Subcutaneous abdominal adipose tissue (tissue), 5 donors: Measurements from ENCODE around the gene MSH2.
"Not testable (repeated sequence)": the region's sequence is repeated elsewhere in the genome, so short reads cannot be mapped to it uniquely, and the experiment has no call there.

Experiments used
- H3K27ac ChIP-seq: one replicate; pipeline ENCODE4 v1.7.0; 2013; ENCODE audit warnings: low read depth, mild to moderate bottlenecking, inconsistent platforms, low read length, moderate library complexity
- H3K27me3 ChIP-seq, 5 donors: one replicate each; pipeline ENCODE4 v1.7.0; 2013; ENCODE audit warnings: low read length in 5 of 5, inconsistent platforms in 1 of 5; ENCODE audit not compliant: control insufficient read depth in 5 of 5, insufficient read depth in 4 of 5
- H3K36me3 ChIP-seq, 5 donors: one replicate each; pipeline ENCODE4 v1.7.0; 2013; ENCODE audit warnings: low read length in 5 of 5; ENCODE audit not compliant: control insufficient read depth in 5 of 5, insufficient read depth in 5 of 5
- H3K4me1 ChIP-seq, 5 donors: one replicate each; pipeline ENCODE4 v1.7.0; 2013; ENCODE audit warnings: low read length in 5 of 5, mild to moderate bottlenecking in 3 of 5, moderate library complexity in 1 of 5; ENCODE audit not compliant: control insufficient read depth in 5 of 5, insufficient read depth in 5 of 5
- H3K4me3 ChIP-seq, 5 donors: one replicate each; pipeline ENCODE4 v1.7.0; 2013; ENCODE audit warnings: low read length in 5 of 5, low read depth in 1 of 5
- H3K9ac ChIP-seq, 5 donors: one replicate each; pipeline ENCODE4 v1.7.0; 2013; ENCODE audit warnings: low read length in 5 of 5, mild to moderate bottlenecking in 4 of 5, moderate library complexity in 3 of 5
- H3K9me3 ChIP-seq, 5 donors: one replicate each; pipeline ENCODE4 v1.7.0; 2013; ENCODE audit warnings: low read length in 5 of 5; ENCODE audit not compliant: control insufficient read depth in 5 of 5
- donor health status: healthy.
- donor health status: healthy.
- donor health status: healthy.
- donor health status: healthy.
- donor health status: healthy.

MSH2 gene

DNA sequence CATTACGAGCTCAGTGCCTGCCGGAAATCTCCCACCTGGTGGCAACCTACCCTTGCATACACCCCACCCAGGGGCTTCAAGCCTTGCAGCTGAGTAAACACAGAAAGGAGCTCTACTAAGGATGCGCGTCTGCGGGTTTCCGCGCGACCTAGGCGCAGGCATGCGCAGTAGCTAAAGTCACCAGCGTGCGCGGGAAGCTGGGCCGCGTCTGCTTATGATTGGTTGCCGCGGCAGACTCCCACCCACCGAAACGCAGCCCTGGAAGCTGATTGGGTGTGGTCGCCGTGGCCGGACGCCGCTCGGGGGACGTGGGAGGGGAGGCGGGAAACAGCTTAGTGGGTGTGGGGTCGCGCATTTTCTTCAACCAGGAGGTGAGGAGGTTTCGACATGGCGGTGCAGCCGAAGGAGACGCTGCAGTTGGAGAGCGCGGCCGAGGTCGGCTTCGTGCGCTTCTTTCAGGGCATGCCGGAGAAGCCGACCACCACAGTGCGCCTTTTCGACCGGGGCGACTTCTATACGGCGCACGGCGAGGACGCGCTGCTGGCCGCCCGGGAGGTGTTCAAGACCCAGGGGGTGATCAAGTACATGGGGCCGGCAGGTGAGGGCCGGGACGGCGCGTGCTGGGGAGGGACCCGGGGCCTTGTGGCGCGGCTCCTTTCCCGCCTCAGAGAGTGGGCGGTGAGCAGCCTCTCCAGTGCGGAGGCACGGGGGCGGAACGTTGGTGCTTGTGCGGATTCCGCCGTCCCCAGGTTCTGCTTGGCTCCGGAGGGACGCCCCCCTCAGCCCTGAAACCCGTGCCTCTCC, at the start of gene MSH2:
TSS of gene MSH2 (plus strand) at position 352 of the 804 bp plus-strand sequence. CDS start at position 388, 36 bp downstream.
- Histone ChIP-seq H3K4me1 (peaks cover 2 to 24% (median 23%) of the 10 kb centered on the region in 5 donors), H3K4me3 (peak within 1 kb of the TSS; percentile 89 to 99 (median 98)), H3K36me3 (no peaks in the 10 kb centered on the region), H3K27me3 (no peaks in the 10 kb centered on the region), H3K9ac (peak within 1 kb of the TSS in 4 of 5 donors; percentile 66 to 87 (median 82)), H3K9me3 (no peaks in the 10 kb centered on the region), H3K27ac (peak within 1 kb of the TSS; percentile 46)

DNA sequence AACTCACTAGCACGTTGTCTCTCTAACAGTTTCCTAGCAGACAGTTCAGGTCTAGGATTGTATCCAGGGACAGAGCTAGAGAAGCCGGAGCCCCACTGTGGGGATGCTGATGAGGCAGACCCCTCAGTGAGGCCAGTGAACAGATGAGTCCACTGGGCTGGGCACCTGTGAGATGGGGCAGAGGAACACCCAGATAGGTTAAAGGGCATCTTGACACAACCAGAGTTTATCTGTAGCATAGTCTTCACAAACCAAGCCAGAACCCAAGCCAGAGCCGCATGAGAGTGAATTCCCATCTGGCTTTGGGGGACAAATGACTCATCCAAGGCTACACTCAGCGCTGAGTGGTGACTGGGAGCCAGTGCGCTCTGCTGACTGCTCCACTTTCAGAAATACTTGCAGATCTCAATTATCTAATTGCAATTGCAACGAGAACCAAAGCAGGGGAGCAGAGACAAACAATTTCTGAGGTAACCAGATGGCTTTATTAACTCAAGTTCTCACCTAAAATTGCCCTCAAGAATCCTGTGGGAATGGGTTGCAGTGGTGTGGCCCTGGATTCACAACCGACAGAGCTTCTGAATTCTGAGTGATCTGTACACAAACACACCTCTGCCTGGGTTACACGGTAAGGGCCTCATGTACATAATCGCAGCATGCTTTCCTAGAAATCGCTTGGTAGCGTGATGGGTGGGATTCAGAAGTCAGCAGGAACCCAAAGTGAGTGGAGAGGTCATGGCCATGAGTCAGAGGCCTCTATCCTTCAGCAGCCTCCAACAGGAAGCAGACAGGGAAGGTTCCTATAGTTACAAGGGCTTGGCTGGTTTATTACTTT, 48.7 kb upstream of the MSH2 start:
- Histone ChIP-seq H3K27ac (no peak overlapping the region), H3K4me3 (no peak overlapping the region), H3K9ac (no peak overlapping the region), H3K36me3 (no peaks in the 10 kb centered on the region), H3K4me1 (no peaks in the 10 kb centered on the region), H3K27me3 (peaks cover 0 to 4% (median 0%) of the 10 kb centered on the region in 5 donors), H3K9me3 (no peaks in the 10 kb centered on the region)

DNA sequence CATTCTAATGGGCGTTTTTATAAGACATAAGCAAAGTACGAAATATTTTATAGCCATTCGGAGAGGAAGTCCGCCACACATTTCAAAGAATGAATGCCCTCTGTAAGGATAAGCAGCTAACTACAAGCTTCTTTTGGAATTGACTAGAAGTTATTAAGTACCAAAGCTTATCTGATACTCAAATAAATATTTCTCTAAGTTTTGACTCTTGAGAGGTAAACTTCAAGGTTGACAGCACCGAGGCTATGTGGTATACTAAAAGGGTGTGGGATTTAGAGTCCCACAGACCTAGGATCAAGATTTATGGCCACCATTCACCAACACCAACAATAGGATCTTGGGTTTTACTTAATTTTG, 48.1 kb upstream of the MSH2 start:
- H3K4me1 ChIP-seq: no peaks in the 10 kb centered on the region
- H3K9me3 ChIP-seq: no peaks in the 10 kb centered on the region
- no peak overlapping the region for H3K4me3 ChIP-seq
- peaks cover 0 to 4% (median 0%) of the 10 kb centered on the region in 5 donors for H3K27me3 ChIP-seq
- H3K27ac ChIP-seq: no peak overlapping the region
- no peak overlapping the region for H3K9ac ChIP-seq
- no peaks in the 10 kb centered on the region for H3K36me3 ChIP-seq

DNA sequence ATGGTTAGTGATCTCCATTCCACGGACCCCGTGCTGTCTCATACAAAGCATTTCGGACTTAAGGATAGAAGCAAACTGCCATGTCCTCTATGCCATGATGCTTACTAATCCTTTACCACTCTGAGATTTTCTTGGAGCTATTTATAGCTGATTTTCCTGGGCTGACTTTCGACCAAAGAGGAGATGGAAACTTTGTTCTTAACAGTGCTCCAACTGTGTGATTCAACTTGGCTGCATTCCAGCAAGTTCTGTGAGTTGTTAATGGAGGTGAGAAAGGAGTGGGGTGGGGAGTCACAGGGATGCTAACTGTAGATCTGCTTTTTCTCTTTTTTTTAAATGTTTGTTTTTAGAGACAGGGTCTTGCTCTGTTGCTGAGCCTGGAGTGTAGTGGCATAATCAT, 45.5 kb upstream of the MSH2 start:
- H3K36me3 ChIP-seq: no peaks in the 10 kb centered on the region
- H3K4me1 ChIP-seq: no peaks in the 10 kb centered on the region
- H3K27ac ChIP-seq: no peak overlapping the region
- H3K9me3 ChIP-seq: no peaks in the 10 kb centered on the region
- H3K27me3 ChIP-seq: peaks cover 0 to 4% (median 0%) of the 10 kb centered on the region in 5 donors
- H3K9ac ChIP-seq: no peak overlapping the region
- H3K4me3 ChIP-seq: no peak overlapping the region

DNA sequence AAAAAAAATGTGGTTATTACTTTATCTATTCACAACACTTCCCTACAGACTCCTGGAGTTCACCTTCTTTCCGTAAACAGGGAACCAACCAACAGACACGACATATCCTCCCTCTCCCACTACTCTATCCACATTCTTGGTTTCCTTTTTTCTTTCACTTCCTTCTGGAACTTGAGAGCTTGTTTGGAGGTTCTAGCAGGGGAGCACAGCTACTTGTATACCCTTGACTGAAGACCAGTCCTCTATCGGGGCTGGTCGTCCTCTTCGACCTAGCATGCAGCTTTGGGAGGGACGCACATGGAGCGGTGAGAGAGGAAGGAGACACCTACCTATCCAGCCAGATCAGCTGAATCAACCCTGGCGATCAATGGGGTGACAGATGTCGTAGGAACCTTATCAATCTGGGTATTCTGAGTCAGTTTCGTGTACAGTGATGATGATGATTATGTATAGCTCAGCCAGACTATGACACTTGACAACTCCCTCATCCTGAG, 43.5 kb upstream of the MSH2 start:
- no peaks in the 10 kb centered on the region for H3K4me1 ChIP-seq
- H3K9me3 ChIP-seq: no peaks in the 10 kb centered on the region
- no peak overlapping the region for H3K27ac ChIP-seq
- no peak overlapping the region for H3K4me3 ChIP-seq
- no peak overlapping the region for H3K9ac ChIP-seq
- no peaks in the 10 kb centered on the region for H3K36me3 ChIP-seq
- peaks cover 0 to 4% (median 0%) of the 10 kb centered on the region in 5 donors for H3K27me3 ChIP-seq

DNA sequence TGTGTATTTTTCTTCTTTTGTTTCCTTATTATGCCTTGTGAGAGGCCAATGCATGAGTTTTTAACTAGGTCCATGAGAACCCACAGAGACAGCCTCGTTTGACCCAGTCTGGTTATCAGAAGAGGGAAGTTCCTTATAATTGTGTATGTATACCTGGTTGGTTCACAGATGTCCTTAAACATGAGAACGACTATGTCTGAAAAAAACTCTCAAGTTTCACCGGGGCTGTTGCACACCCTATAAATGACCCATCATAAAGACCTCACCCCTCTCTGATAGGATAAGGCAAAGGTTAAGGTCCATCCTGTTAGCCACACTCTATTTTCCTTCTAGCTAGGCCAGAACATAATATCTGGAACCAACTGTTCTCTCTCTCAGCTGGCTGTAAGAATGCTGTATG, 42.7 kb upstream of the MSH2 start:
- Histone ChIP-seq H3K9ac (no peak overlapping the region), H3K27ac (no peak overlapping the region), H3K4me3 (no peak overlapping the region)

DNA sequence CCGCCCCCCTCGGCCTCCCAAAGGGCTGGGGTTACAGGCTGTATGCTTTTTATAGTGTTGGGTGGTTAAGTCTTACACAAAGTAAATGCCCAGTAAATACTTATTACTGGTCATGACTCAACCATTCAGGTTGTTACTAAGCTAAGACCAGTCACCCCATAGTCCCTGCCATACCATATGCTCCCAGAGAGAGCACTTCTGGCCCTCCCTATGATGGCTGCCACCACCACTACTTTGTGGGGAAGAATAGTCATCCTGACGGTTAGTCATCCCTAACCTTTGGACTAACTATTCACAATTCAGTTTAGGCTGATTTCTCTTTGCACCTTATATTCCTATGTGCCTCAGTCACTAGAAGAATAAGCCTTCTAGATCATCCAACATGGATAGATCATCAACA, 42.0 kb upstream of the MSH2 start:
- no peaks in the 10 kb centered on the region for H3K9me3 ChIP-seq
- no peak overlapping the region for H3K4me3 ChIP-seq
- no peak overlapping the region for H3K27ac ChIP-seq
- no peaks in the 10 kb centered on the region for H3K4me1 ChIP-seq
- H3K9ac ChIP-seq: no peak overlapping the region
- H3K27me3 ChIP-seq: peaks cover 0 to 4% (median 0%) of the 10 kb centered on the region in 5 donors
- H3K36me3 ChIP-seq: no peaks in the 10 kb centered on the region

More for the DNA sequence above, 42.7 kb upstream of the MSH2 start:
- Histone ChIP-seq H3K4me1 (no peaks in the 10 kb centered on the region), H3K9me3 (no peaks in the 10 kb centered on the region), H3K36me3 (no peaks in the 10 kb centered on the region), H3K27me3 (peaks cover 0 to 4% (median 0%) of the 10 kb centered on the region in 5 donors)

DNA sequence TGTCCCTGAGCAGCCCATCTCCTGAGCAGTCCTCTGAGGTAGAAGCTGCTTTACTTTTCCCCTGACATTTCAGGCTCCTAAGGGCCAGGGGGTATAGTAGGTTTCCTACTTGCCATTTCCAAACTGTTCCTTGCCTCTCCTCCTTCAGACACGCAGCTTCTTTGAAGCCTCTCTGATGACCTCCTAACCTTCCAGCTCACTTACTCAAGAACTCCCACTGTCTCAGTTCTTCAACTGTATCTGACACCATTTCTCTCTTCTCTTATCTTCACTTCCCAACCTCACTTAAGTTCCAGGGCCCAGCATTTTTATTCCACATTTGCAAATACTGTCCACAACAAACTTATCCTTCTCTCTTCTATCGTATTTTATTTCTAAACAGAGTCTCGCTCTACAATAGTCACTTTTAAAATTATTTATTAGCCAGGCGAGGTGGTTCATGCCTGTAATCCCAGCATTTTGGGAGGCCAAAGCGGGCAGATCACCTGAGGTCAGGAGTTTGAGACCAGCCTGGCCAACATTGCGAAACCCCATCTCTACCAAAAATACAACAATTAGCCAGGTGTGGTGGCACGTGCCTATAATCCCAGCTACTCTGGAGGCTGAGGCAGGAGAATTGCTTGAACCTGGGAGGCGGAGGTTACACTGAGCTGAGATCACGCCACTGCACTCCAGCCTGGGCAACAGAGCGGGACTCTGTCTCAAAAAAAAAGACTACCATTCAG, 41.3 kb upstream of the MSH2 start:
- not testable (repeated sequence) for H3K9ac ChIP-seq, H3K36me3 ChIP-seq, H3K27ac ChIP-seq, H3K4me3 ChIP-seq, H3K27me3 ChIP-seq, H3K4me1 ChIP-seq, H3K9me3 ChIP-seq

DNA sequence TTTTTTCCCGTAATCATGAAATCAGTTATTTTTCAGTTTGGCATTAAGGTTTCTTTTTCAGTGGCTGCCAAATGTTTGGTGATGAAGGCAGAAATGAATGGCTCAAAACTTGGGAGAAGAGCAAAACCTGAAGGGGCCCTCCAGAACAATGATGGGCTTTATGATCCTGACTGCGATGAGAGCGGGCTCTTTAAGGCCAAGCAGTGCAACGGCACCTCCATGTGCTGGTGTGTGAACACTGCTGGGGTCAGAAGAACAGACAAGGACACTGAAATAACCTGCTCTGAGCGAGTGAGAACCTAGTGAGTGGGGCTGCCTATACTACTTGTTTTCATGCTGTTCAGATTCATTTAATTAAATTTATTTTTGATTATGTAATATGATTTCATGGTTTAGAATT, 29.2 kb upstream of the MSH2 start:
- H3K27ac ChIP-seq: no peak overlapping the region
- H3K27me3 ChIP-seq: peaks cover 4 to 12% (median 6%) of the 10 kb centered on the region in 5 donors
- H3K9ac ChIP-seq: no peak overlapping the region
- H3K4me1 ChIP-seq: peaks cover 0 to 14% (median 11%) of the 10 kb centered on the region in 5 donors
- H3K36me3 ChIP-seq: no peaks in the 10 kb centered on the region
- H3K4me3 ChIP-seq: no peak overlapping the region
- H3K9me3 ChIP-seq: no peaks in the 10 kb centered on the region
